Stomach (tissue), 4 donors: ENCODE measurements around the gene ASCL2.

Experiments
- CTCF ChIP-seq, 7 experiments: fragments of 450-650 bp in 4 of 7; fragments of 200-600 bp in 3 of 7; sonication (generic) in 3 of 7; IDR thresholded peaks; one replicate each; pipeline ENCODE4 v1.5.1; 2016 to 2019; ENCODE audit warnings: antibody characterized with exemption in 7 of 7, control low read depth in 2 of 7, mild to moderate bottlenecking in 1 of 7
- POLR2A ChIP-seq, 4 donors: fragments of 450-650 bp; IDR thresholded peaks; one replicate each; pipeline ENCODE4 v1.6.1; 2016; ENCODE audit warnings: antibody characterized with exemption in 4 of 4, control low read depth in 2 of 4, mild to moderate bottlenecking in 1 of 4, moderate library complexity in 1 of 4
- POLR2AphosphoS5 ChIP-seq, 3 donors: sonication (generic); formaldehyde crosslinking; IDR thresholded peaks; one replicate each; pipeline ENCODE4 v1.6.1; 2016; ENCODE audit warnings: antibody characterized with exemption in 3 of 3

GRCh38 chr11:2314136-2314524 is 43.7 kb upstream of the ASCL2 start:
- TF ChIP-seq CTCF (IDR thresholded peaks at IDR 0.05) = no peak
- no peak for TF ChIP-seq POLR2AphosphoS5 (IDR thresholded peaks at IDR 0.05)
- no peak for TF ChIP-seq POLR2A (IDR thresholded peaks at IDR 0.05)
